Jurkat, Clone E6-1 (cell line): ENCODE data around the gene NAPB.
"Not testable (repeated sequence)": the region's sequence is repeated elsewhere in the genome, so short reads cannot be mapped to it uniquely, and the experiment has no call there.

Experiments
- DNase-seq: peaks from one replicate; pipeline ENCODE4 v3.0.0-alpha.2; 2011; ENCODE audit warnings: low read depth, low spot score
- H3K4me3 ChIP-seq: 2 replicates; pipeline ENCODE4 v1.5.1; 2011; ENCODE audit warnings: mild to moderate bottlenecking, low read length, control low read depth, moderate library complexity

NAPB gene

GRCh38 chr20:23357767-23358562 is 63.3 kb downstream of the NAPB start:
- DNase-seq = peak; percentile 98
- peak overlapping the region; percentile 81 for H3K4me3 ChIP-seq

- no peak overlapping the region for H3K4me3 ChIP-seq
- no peak for DNase-seq
Observed at GRCh38 chr20:23356203-23356602, 65.1 kb downstream of the NAPB start.

- peak; percentile 62 for DNase-seq
- peak overlapping the region; percentile 96 for H3K4me3 ChIP-seq
Observed at GRCh38 chr20:23350904-23351838, 70.1 kb downstream of the NAPB start.

GRCh38 chr20:23350196-23350903 is 70.9 kb downstream of the NAPB start, which contains the start of gene NXT1:
Gene NXT1 (plus strand): TSS chr20:23350791. CDS start chr20:23354042, 3,251 bp downstream.
- peak within 1 kb of the TSS; percentile 96 for H3K4me3 ChIP-seq
- peak; percentile 96 for DNase-seq

GRCh38 chr20:23349338-23350195 is 71.7 kb downstream of the NAPB start:
- peak; percentile 30 for DNase-seq
- H3K4me3 ChIP-seq = peak overlapping the region; percentile 96

GRCh38 chr20:23348510-23348909 is 72.8 kb downstream of the NAPB start:
- not testable (repeated sequence) for DNase-seq, H3K4me3 ChIP-seq

GRCh38 chr20:23347791-23348190 is 73.5 kb downstream of the NAPB start:
- H3K4me3 ChIP-seq = no peak overlapping the region
- DNase-seq = no peak

- DNase-seq = no peak
Observed at GRCh38 chr20:23346002-23346401, 75.3 kb downstream of the NAPB start.

GRCh38 chr20:23344336-23344735 is 77.0 kb downstream of the NAPB start:
- no peak for DNase-seq
- H3K4me3 ChIP-seq = no peak overlapping the region

More at GRCh38 chr20:23346002-23346401, 75.3 kb downstream of the NAPB start:
- H3K4me3 ChIP-seq = no peak overlapping the region

- no peak for DNase-seq
- H3K4me3 ChIP-seq = no peak overlapping the region
Observed at GRCh38 chr20:23343590-23343989, 77.7 kb downstream of the NAPB start.

- no peak for DNase-seq
- H3K4me3 ChIP-seq = no peak overlapping the region
Observed at GRCh38 chr20:23341073-23341472, 80.2 kb downstream of the NAPB start.

- DNase-seq = peak; percentile 77
- H3K4me3 ChIP-seq = no peak overlapping the region
Observed at GRCh38 chr20:23340524-23340923, 80.8 kb downstream of the NAPB start.

GRCh38 chr20:23339986-23340385 is 81.3 kb downstream of the NAPB start:
- no peak overlapping the region for H3K4me3 ChIP-seq
- no peak for DNase-seq

- H3K4me3 ChIP-seq = no peak overlapping the region
- DNase-seq = no peak
Observed at GRCh38 chr20:23337312-23337711, 84.0 kb downstream of the NAPB start.

GRCh38 chr20:23336476-23336875 is 84.8 kb downstream of the NAPB start:
- DNase-seq = no peak
- no peak overlapping the region for H3K4me3 ChIP-seq

- H3K4me3 ChIP-seq = no peak overlapping the region
- no peak for DNase-seq
Observed at GRCh38 chr20:23335521-23335920, 85.8 kb downstream of the NAPB start.

GRCh38 chr20:23334111-23334510 is 87.2 kb downstream of the NAPB start:
- H3K4me3 ChIP-seq = no peak overlapping the region
- DNase-seq = no peak

GRCh38 chr20:23332467-23332866 is 88.8 kb downstream of the NAPB start:
- H3K4me3 ChIP-seq = no peak overlapping the region
- DNase-seq = no peak
